K562 (cell line): ENCODE measurements around the gene TBX1. TPM values are rescaled to one million over a fixed set of nuclear protein-coding genes. Genes with fewer than 3 reads are reported as not detected.

Experiments
- ATAC-seq: fragments of 200-7000 bp; cut with Tn5 transposase; 3 replicates; pipeline ENCODE4 v1.9.1; 2020; ENCODE audit warnings: moderate library complexity
- BruUV-seq: library from RNA; stranded (reverse); fragments of 400-500 nt; replicated peaks from 2 replicates; lab custom pipeline; 2021; lab: Mats Ljungman, UMichigan
- CTCF ChIA-PET: fragments of 300-600 bp; formaldehyde crosslinking; extraction: SDS; loops from one replicate; lab custom pipeline; 2021; ENCODE audit warnings: low intra/inter-chr PET ratio; lab: Yijun Ruan, JAX
- POLR2A ChIA-PET: fragments of 300-600, 350-650 bp; sonication (Branson Sonifier 250); formaldehyde crosslinking; extraction: SDS; loops from one replicate; lab custom pipeline; 2021; ENCODE audit warnings: antibody characterized with exemption, inconsistent platforms; lab: Yijun Ruan, JAX
- DNase-seq, 4 experiments: peaks; one replicate each; pipeline versions ENCODE4 v3.0.0 to v3.0.0-alpha.2; 2011 to 2018; ENCODE audit warnings: low spot score in 3 of 4, mixed read lengths in 3 of 4; ENCODE audit errors: extremely low read depth in 1 of 4
- FAIRE-seq: peaks from 2 replicates; lab custom pipeline; 2011; peaks lifted over from hg19 to GRCh38; lab: Jason Lieb, UNC
- H2AFZ ChIP-seq: 2 replicates; pipeline ENCODE4 v1.6.0; 2011; ENCODE audit warnings: low read depth, low read length, control low read depth, inconsistent platforms
- H3K27ac ChIP-seq: fragments of 200-600 bp; 3 replicates; pipeline ENCODE4 v1.8.0; 2011; ENCODE audit warnings: low read depth, mild to moderate bottlenecking, control low read depth, inconsistent platforms, low read length, moderate library complexity, mixed read lengths; ENCODE audit errors: extremely low read depth
- H3K27me3 ChIP-seq, 2 experiments: fragments of 300-600 bp in 1 of 2; 2 replicates in 1 of 2; 3 replicates in 1 of 2; pipeline versions ENCODE4 v1.6.0 to v1.8.0; 2011; ENCODE audit warnings: inconsistent platforms in 2 of 2, low read length in 2 of 2, mild to moderate bottlenecking in 1 of 2, mixed read lengths in 1 of 2, moderate library complexity in 1 of 2; ENCODE audit not compliant: control insufficient read depth in 2 of 2, insufficient read depth in 2 of 2
- H3K36me3 ChIP-seq: fragments of 300-600 bp; 3 replicates; pipeline ENCODE4 v1.8.0; 2011; ENCODE audit warnings: mild to moderate bottlenecking, low read length, inconsistent platforms; ENCODE audit not compliant: control insufficient read depth, insufficient read depth
- H3K4me1 ChIP-seq, 2 experiments: fragments of 200-600 bp in 1 of 2; replicated peaks in 1 of 2; 2 replicates in 1 of 2; 3 replicates in 1 of 2; pipeline versions ENCODE4 v1.5.1 to v1.8.0; 2011; ENCODE audit warnings: inconsistent platforms in 2 of 2, low read length in 2 of 2, mild to moderate bottlenecking in 1 of 2, mixed read lengths in 1 of 2, moderate library complexity in 1 of 2; ENCODE audit not compliant: control insufficient read depth in 2 of 2, insufficient read depth in 2 of 2
- H3K4me2 ChIP-seq: 2 replicates; pipeline ENCODE4 v1.6.1; 2011; ENCODE audit warnings: low read length, control low read depth, inconsistent platforms, mixed read lengths; ENCODE audit not compliant: insufficient read depth
- H3K4me3 ChIP-seq: fragments of 200-600 bp; sonication (generic), shearing (Covaris generic); 2 replicates; pipeline ENCODE4 v1.5.1; 2016; ENCODE audit warnings: control low read depth, inconsistent platforms
- H3K79me2 ChIP-seq: fragments of 200-600 bp; 3 replicates; pipeline ENCODE4 v1.8.0; 2011; ENCODE audit warnings: low read length, inconsistent platforms; ENCODE audit not compliant: control insufficient read depth, insufficient read depth
- H3K9ac ChIP-seq, 2 experiments: 2 replicates each; pipeline versions ENCODE4 v1.6.0 to v1.6.1; 2011; ENCODE audit warnings: low read depth in 2 of 2, low read length in 2 of 2, control low read depth in 1 of 2, inconsistent platforms in 1 of 2, mild to moderate bottlenecking in 1 of 2, mixed read lengths in 1 of 2; ENCODE audit not compliant: insufficient read depth in 1 of 2
- H3K9me1 ChIP-seq: one replicate; pipeline ENCODE4 v1.6.0; 2011; ENCODE audit warnings: inconsistent platforms, mild to moderate bottlenecking, low read length, moderate library complexity; ENCODE audit not compliant: control insufficient read depth, insufficient read depth
- H3K9me3 ChIP-seq: replicated peaks from 2 replicates; pipeline ENCODE4 v1.5.1; 2011; ENCODE audit warnings: low read depth, low read length, inconsistent platforms; ENCODE audit not compliant: control insufficient read depth, insufficient read depth
- H4K20me1 ChIP-seq: replicated peaks from 2 replicates; pipeline ENCODE4 v1.6.1; 2011; ENCODE audit warnings: low read length, inconsistent platforms, mixed read lengths; ENCODE audit not compliant: control insufficient read depth, insufficient read depth
- ATF1 ChIP-seq, 2 experiments: fragments of 450-650 bp in 1 of 2; IDR thresholded peaks; 2 replicates each; pipeline ENCODE4 v1.6.1; 2016; ENCODE audit warnings: missing compliant biosample characterization in 1 of 2, missing genetic modification characterization in 1 of 2
- CBX3 ChIP-seq, 2 experiments: IDR thresholded peaks; 1 replicate in 1 of 2; 2 replicates in 1 of 2; pipeline ENCODE4 v1.6.1; 2012; ENCODE audit warnings: inconsistent platforms in 2 of 2, low read length in 2 of 2, borderline replicate concordance in 1 of 2, control low read depth in 1 of 2
- EWSR1 ChIP-seq: fragments of 450-650 bp; IDR thresholded peaks from 2 replicates; pipeline ENCODE4 v1.6.1; 2018; ENCODE audit warnings: borderline replicate concordance, mild to moderate bottlenecking, low read depth, moderate library complexity; ENCODE audit not compliant: partially characterized antibody
- FOXK2 ChIP-seq, 2 experiments: fragments of 450-650 bp; IDR thresholded peaks in 1 of 2; conservative IDR thresholded peaks in 1 of 2; 2 replicates each; pipeline ENCODE4 v1.6.1; 2016; ENCODE audit warnings: low read depth in 2 of 2, mild to moderate bottlenecking in 1 of 2
- GABPB2 ChIP-seq: fragments of 250-450 bp; sonication (Bioruptor Pico); conservative IDR thresholded peaks from 2 replicates; pipeline ENCODE4 v1.5.1; 2021; ENCODE audit warnings: mild to moderate bottlenecking
- HDAC6 ChIP-seq: IDR thresholded peaks from 2 replicates; pipeline ENCODE4 v1.6.1; 2012; ENCODE audit warnings: low read depth, mild to moderate bottlenecking, control low read depth, inconsistent platforms, low read length, moderate library complexity
- HNRNPLL ChIP-seq: fragments of 200-400 bp; formaldehyde crosslinking; IDR thresholded peaks from 2 replicates; pipeline ENCODE4 v1.6.1; 2017; ENCODE audit warnings: low read length, low read depth, mild to moderate bottlenecking; ENCODE audit not compliant: poor library complexity, severe bottlenecking
- HOMEZ ChIP-seq: fragments of 250-450 bp; sonication (Bioruptor Pico); IDR thresholded peaks from 2 replicates; pipeline ENCODE4 v1.4.0; 2020; ENCODE audit warnings: mild to moderate bottlenecking, moderate library complexity
- KAT7 ChIP-seq: sonication (generic); formaldehyde crosslinking; IDR thresholded peaks from 2 replicates; pipeline ENCODE4 v1.8.0; 2022; ENCODE audit warnings: missing genetic modification reagents, mild to moderate bottlenecking, borderline replicate concordance
- MLX ChIP-seq, 2 experiments: fragments of 450-650 bp in 1 of 2; sonication (generic) in 1 of 2; formaldehyde crosslinking; conservative IDR thresholded peaks; 2 replicates each; pipeline versions ENCODE4 v1.4.0 to v1.8.1; 2020 to 2022; ENCODE audit warnings: mild to moderate bottlenecking in 1 of 2, missing genetic modification reagents in 1 of 2
- POLR2G ChIP-seq: fragments of 200-400 bp; formaldehyde crosslinking; IDR thresholded peaks from 2 replicates; pipeline ENCODE4 v1.6.1; 2017; ENCODE audit warnings: low read depth, mild to moderate bottlenecking, antibody characterized with exemption, low read length, moderate library complexity
- SETDB1 ChIP-seq: IDR thresholded peaks from one replicate; pipeline ENCODE4 v1.6.1; 2012; ENCODE audit warnings: low read length, control low read depth, inconsistent platforms
- SRSF7 ChIP-seq: fragments of 200-400 bp; formaldehyde crosslinking; optimal IDR thresholded peaks from 2 replicates; pipeline ENCODE3; 2017; ENCODE audit warnings: mild to moderate bottlenecking, low read depth, low read length
- THAP12 ChIP-seq: fragments of 250-450 bp; sonication (Bioruptor Pico); IDR thresholded peaks from 2 replicates; pipeline ENCODE4 v1.9.0; 2021; ENCODE audit warnings: mild to moderate bottlenecking, inconsistent platforms
- WHSC1 ChIP-seq: IDR thresholded peaks from one replicate; pipeline ENCODE4 v1.6.1; 2012; ENCODE audit warnings: low read length, control low read depth, inconsistent platforms
- WGBS: fragments of 100-300 bp; shearing (Covaris generic); methylation state at CpG from one replicate; pipeline ENCODE4 v1.1.6; 2016; ENCODE audit warnings: low coverage, mixed read lengths; ENCODE audit not compliant: insufficient coverage; ENCODE audit errors: missing lambda C conversion rate; 5-methylcytosine and 5-hydroxymethylcytosine counted together
- in situ Hi-C: fragments of 300-500 bp; cut with MboI; formaldehyde crosslinking; loops from 4 replicates; pipeline ENCODE4 v1.15.0; 2018; ENCODE audit warnings: inconsistent platforms, mixed read lengths
- intact Hi-C: fragments of 100-400 bp; cut with micrococcal nuclease; formaldehyde crosslinking; loops from 2 replicates; pipeline ENCODE4 v1.14.2; 2022
- polyA plus RNA-seq, 8 experiments: library from polyadenylated mRNA; depleted of rRNA in 4 of 8; stranded (reverse) in 5 of 8; unstranded in 3 of 8; fragments of >200 nt; fragmentation: Nextera tagmentation in 2 of 8; fragmentation: Illumina TruSeq in 1 of 8; extraction: Ambion mirVana in 2 of 8; extraction: Trizol in 1 of 8; gene quantifications; 2 replicates each; pipeline versions ENCODE4 v1.2.1 to v1.2.3, GENCODE V29; 2011 to 2014; ENCODE audit warnings: inconsistent platforms in 1 of 8, missing spikeins in 1 of 8
- total RNA-seq, 7 experiments: library from RNA; depleted of rRNA in 6 of 7; stranded (reverse); fragments of >200 nt in 6 of 7; fragmentation: Illumina TruSeq in 2 of 7; extraction: Trizol in 2 of 7; gene quantifications; 2 replicates each; pipeline versions ENCODE4 v1.2.1 to v1.2.3, GENCODE V29; 2011 to 2021; ENCODE audit warnings: low replicate concordance in 1 of 7

The TBX1 gene
- total and polyA plus RNA-seq, 9 of the 15 experiments (the other 6 are each of a cell fraction or from before 2014, with no cell fraction given) = 0.07 to 35.0 (median 3.9) TPM

- in situ Hi-C loops = no loop called here
- TF ChIP-seq SRSF7 = no peak
- TF ChIP-seq MLX (CRISPR knock-in tag; conservative IDR thresholded peaks at IDR 0.05) = 0 out of 4 replicates have a peak, but pooled peaks of 1 of the 2 experiments have one; percentile 15
- 0 out of 2 replicates have a peak, but pooled peaks have one; percentile 29 for TF ChIP-seq HDAC6
- TF ChIP-seq EWSR1 = no peak
- no peak for TF ChIP-seq KAT7 (CRISPR knock-in tag)
- no peak for TF ChIP-seq HNRNPLL
- TF ChIP-seq THAP12 = peak; percentile 13; the same call in 1 of the 2 replicates
- TF ChIP-seq HOMEZ (CRISPR knock-in tag) = no peak
- peak; percentile 91 for TF ChIP-seq SETDB1
- TF ChIP-seq CBX3 (IDR thresholded peaks at IDR 0.05; ENCODE audit: borderline replicate concordance in 1 of 2, low read length in 2 of 2) = peak in 1 of 2 experiments; percentile 18; a peak in 1 of 3 replicates
- peak; percentile 33 for TF ChIP-seq WHSC1
- no peak for TF ChIP-seq FOXK2 (conservative IDR thresholded peaks at IDR 0.05 in 1 of 2, IDR thresholded peaks at IDR 0.05 in 1 of 2; ENCODE audit: low read depth in 2 of 2)
- 0 out of 2 replicates have a peak, but pooled peaks have one; percentile 30 for TF ChIP-seq ATF1 (CRISPR knock-in tag; IDR thresholded peaks at IDR 0.05)
- no peak for TF ChIP-seq ATF1 (tag; IDR thresholded peaks at IDR 0.05)
- TF ChIP-seq POLR2G = peak; percentile 47
- TF ChIP-seq GABPB2 (CRISPR knock-in tag) = 0 out of 2 replicates have a peak, but pooled peaks have one; percentile 10
Measured at GRCh38 chr22:19788661-19789225, 28.2 kb downstream of the TBX1 start.

More at GRCh38 chr22:19788661-19789225, 28.2 kb downstream of the TBX1 start:
- H3K79me2 ChIP-seq = no peaks in the 10 kb centered on the region
- H3K9ac ChIP-seq = no peak overlapping the region; a peak in 1 of 4 replicates
- H4K20me1 ChIP-seq = 0 out of 2 replicates have a peak, but pooled peaks cover 4% of the 10 kb centered on the region
- no peak overlapping the region for H3K4me3 ChIP-seq
- H2AFZ ChIP-seq = no peak overlapping the region
- no peaks in the 10 kb centered on the region for H3K9me1 ChIP-seq
- POLR2A ChIA-PET = interaction anchor here (0.6 to 16.8 kb wide), 3 partner anchors 10 to 17 kb away, joined by 3 to 205 read pairs (median 7); no protein-coding TSS in a partner anchor
- 89% methylated on average over 34 of the region's 34 CpGs for WGBS
- H3K4me2 ChIP-seq = no peak overlapping the region
- FAIRE-seq (no peak), DNase-seq (no peak), ATAC-seq (no peak)
- H3K4me1 ChIP-seq = peaks cover 0 to 46% of the 10 kb centered on the region in 2 experiments; a peak in 2 of 5 replicates
- intact Hi-C loops = no loop called here
- no peak overlapping the region for H3K27ac ChIP-seq
- BruUV-seq = no TSS peak
- H3K36me3 ChIP-seq = peaks cover 3% of the 10 kb centered on the region; the same call in 1 of the 3 replicates
- peaks cover 2% of the 10 kb centered on the region for H3K9me3 ChIP-seq
- H3K27me3 ChIP-seq = no peaks in the 10 kb centered on the region
- CTCF ChIA-PET = no interaction called here
